Measurements from ENCODE around the gene ITGA6.

ITGA6 gene

DNA sequence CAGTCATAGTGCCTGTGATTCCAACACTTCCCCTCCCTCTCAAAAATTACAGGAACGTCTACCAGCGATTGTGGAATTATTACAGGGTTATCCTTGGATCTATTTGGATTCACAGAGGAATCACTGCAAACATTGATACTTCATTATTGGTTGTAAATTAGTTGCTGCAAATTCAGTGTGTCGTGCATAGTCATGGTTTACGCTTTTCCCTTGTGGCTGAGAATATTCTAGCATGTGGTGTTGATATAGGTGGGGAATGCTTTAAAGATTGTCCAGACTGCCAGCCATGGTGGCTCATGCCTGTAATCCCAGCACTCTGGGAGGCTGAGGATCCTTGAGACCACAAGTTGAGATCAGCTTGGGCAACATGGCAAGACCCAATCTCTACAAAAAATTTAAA, 79.8 kb downstream of the ITGA6 start:
- H3K9me2 ChIP-seq (replicated peaks; ENCODE audit: control insufficient read depth, low read length) = no peaks in the 10 kb centered on the region

DNA sequence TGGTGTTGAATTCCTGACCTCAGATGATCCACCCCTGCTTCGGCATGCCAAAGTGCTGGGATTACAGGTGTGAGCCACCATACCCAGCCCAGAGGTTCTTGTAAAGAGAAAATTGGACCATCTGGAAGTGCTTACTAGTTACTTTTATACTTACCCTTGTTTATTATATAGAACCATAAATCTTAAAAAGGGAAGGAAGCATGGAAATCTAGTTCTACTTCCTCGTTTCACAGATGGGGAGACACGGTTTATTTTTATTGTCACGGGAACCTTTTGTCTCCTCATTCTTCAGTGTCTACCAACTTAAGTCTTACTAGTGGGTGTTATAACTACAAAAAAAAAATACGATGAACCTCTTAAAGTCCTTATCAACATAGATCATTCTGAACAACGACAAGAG, 82.7 kb downstream of the ITGA6 start:
- H3F3A ChIP-seq (ENCODE audit: control insufficient read depth, insufficient read depth) = no peaks in the 10 kb centered on the region
- no peaks in the 10 kb centered on the region for H3K27me3 ChIP-seq (ENCODE audit: control insufficient read depth, low read length)
- TF ChIP-seq, protein P1, sequence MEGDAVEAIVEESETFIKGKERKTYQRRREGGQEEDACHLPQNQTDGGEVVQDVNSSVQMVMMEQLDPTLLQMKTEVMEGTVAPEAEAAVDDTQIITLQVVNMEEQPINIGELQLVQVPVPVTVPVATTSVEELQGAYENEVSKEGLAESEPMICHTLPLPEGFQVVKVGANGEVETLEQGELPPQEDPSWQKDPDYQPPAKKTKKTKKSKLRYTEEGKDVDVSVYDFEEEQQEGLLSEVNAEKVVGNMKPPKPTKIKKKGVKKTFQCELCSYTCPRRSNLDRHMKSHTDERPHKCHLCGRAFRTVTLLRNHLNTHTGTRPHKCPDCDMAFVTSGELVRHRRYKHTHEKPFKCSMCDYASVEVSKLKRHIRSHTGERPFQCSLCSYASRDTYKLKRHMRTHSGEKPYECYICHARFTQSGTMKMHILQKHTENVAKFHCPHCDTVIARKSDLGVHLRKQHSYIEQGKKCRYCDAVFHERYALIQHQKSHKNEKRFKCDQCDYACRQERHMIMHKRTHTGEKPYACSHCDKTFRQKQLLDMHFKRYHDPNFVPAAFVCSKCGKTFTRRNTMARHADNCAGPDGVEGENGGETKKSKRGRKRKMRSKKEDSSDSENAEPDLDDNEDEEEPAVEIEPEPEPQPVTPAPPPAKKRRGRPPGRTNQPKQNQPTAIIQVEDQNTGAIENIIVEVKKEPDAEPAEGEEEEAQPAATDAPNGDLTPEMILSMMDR (IDR thresholded peaks at IDR 0.05; ENCODE audit: low read depth, low read length, poor library complexity, severe bottlenecking) = no peak
- no peak for TF ChIP-seq EZH2phosphoT487 (IDR thresholded peaks at IDR 0.05; ENCODE audit: borderline replicate concordance, low read length)
- no peaks in the 10 kb centered on the region for H3K9me2 ChIP-seq (replicated peaks; ENCODE audit: control insufficient read depth, low read length)
- peaks cover 17% of the 10 kb centered on the region for H3K9me3 ChIP-seq (ENCODE audit: control insufficient read depth, insufficient read depth, low read length)
- H3K79me2 ChIP-seq (ENCODE audit: control insufficient read depth, low read length) = no peaks in the 10 kb centered on the region
- peak overlapping the region; percentile 16; the same call in 1 of the 2 replicates for H3K4me2 ChIP-seq (ENCODE audit: low read length)
- H3K4me3 ChIP-seq (ENCODE audit: low read length) = no peak overlapping the region
- peaks cover 4% of the 10 kb centered on the region; the same call in 1 of the 2 replicates for H3K36me3 ChIP-seq (ENCODE audit: control insufficient read depth, low read length)
- H3K4me1 ChIP-seq (ENCODE audit: control insufficient read depth, low read length) = peaks cover 22% of the 10 kb centered on the region
- H3K27ac ChIP-seq (ENCODE audit: low read depth, low read length) = no peak overlapping the region
- H4K20me1 ChIP-seq (ENCODE audit: control insufficient read depth, insufficient read depth, low read depth, low read length) = no peaks in the 10 kb centered on the region

More for the DNA sequence above, 79.8 kb downstream of the ITGA6 start:
- Histone ChIP-seq H3K4me1 (ENCODE audit: control insufficient read depth, low read length) (peaks cover 11% of the 10 kb centered on the region), H3K4me2 (ENCODE audit: low read length) (no peak overlapping the region), H3K79me2 (ENCODE audit: control insufficient read depth, low read length) (no peaks in the 10 kb centered on the region), H3K9me3 (ENCODE audit: control insufficient read depth, insufficient read depth, low read length) (peaks cover 2% of the 10 kb centered on the region; the same call in 1 of the 2 replicates), H3F3A (ENCODE audit: control insufficient read depth, insufficient read depth) (no peaks in the 10 kb centered on the region), H3K27me3 (ENCODE audit: control insufficient read depth, low read length) (no peaks in the 10 kb centered on the region), H3K27ac (ENCODE audit: low read depth, low read length) (no peak overlapping the region), H3K4me3 (ENCODE audit: low read length) (no peak overlapping the region), H4K20me1 (ENCODE audit: control insufficient read depth, insufficient read depth, low read depth, low read length) (no peaks in the 10 kb centered on the region), H3K36me3 (ENCODE audit: control insufficient read depth, low read length) (no peaks in the 10 kb centered on the region; the same call in 1 of the 2 replicates)
- TF ChIP-seq EZH2phosphoT487 (IDR thresholded peaks at IDR 0.05; ENCODE audit: borderline replicate concordance, low read length) = no peak
- TF ChIP-seq, protein P1 (IDR thresholded peaks at IDR 0.05; ENCODE audit: low read depth, low read length, poor library complexity, severe bottlenecking) = no peak

DNA sequence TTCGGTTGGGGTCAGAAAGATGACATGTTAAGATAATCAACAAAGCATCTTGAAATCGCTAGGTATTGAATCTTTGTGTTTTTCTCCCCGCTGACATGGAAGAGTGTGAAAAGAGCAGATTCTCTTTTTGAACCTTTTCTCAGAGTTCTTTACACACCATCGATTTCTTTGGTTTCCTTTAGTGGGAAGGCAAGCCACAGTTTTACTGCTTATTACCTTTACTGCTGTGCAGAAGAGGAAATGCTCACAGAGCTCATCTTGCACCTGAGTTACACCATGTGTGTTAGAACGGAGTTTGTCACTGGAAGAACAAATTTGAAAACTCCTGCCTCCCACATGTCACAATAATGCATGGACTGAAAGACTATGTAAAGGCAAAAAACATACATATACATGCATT, 83.2 kb downstream of the ITGA6 start:
- Histone ChIP-seq H3F3A (ENCODE audit: control insufficient read depth, insufficient read depth) (no peaks in the 10 kb centered on the region), H3K27me3 (ENCODE audit: control insufficient read depth, low read length) (no peaks in the 10 kb centered on the region), H3K4me2 (ENCODE audit: low read length) (peak overlapping the region; percentile 16; the same call in 1 of the 2 replicates), H3K4me3 (ENCODE audit: low read length) (no peak overlapping the region), H4K20me1 (ENCODE audit: control insufficient read depth, insufficient read depth, low read depth, low read length) (no peaks in the 10 kb centered on the region), H3K9me2 (replicated peaks; ENCODE audit: control insufficient read depth, low read length) (no peaks in the 10 kb centered on the region), H3K36me3 (ENCODE audit: control insufficient read depth, low read length) (peaks cover 4% of the 10 kb centered on the region; the same call in 1 of the 2 replicates), H3K27ac (ENCODE audit: low read depth, low read length) (no peak overlapping the region), H3K79me2 (ENCODE audit: control insufficient read depth, low read length) (no peaks in the 10 kb centered on the region), H3K9me3 (ENCODE audit: control insufficient read depth, insufficient read depth, low read length) (peaks cover 17% of the 10 kb centered on the region), H3K4me1 (ENCODE audit: control insufficient read depth, low read length) (peaks cover 22% of the 10 kb centered on the region)
- no peak for TF ChIP-seq EZH2phosphoT487 (IDR thresholded peaks at IDR 0.05; ENCODE audit: borderline replicate concordance, low read length)
- TF ChIP-seq, protein P1 (IDR thresholded peaks at IDR 0.05; ENCODE audit: low read depth, low read length, poor library complexity, severe bottlenecking) = no peak

All from DOHH2 (cell line).